Colonic mucosa (tissue), 4 donors: ENCODE measurements around the gene FADS3. TPM values are rescaled to one million over a fixed set of nuclear protein-coding genes. Genes with fewer than 3 reads are reported as not detected.

ENCODE experiments used
- DNase-seq: peaks from one replicate; pipeline ENCODE4 v3.0.0-alpha.2; 2020
- H3K27ac ChIP-seq: fragments of 200-600 bp; one replicate; pipeline ENCODE4 v1.8.0; 2021
- H3K27me3 ChIP-seq: fragments of 200-600 bp; one replicate; pipeline ENCODE4 v1.8.0; 2021
- H3K36me3 ChIP-seq: fragments of 200-600 bp; one replicate; pipeline ENCODE4 v1.8.0; 2021
- H3K4me1 ChIP-seq: fragments of 200-600 bp; one replicate; pipeline ENCODE4 v1.8.0; 2021; ENCODE audit warnings: mild to moderate bottlenecking
- H3K4me3 ChIP-seq: fragments of 200-600 bp; one replicate; pipeline ENCODE4 v1.8.0; 2021
- H3K9ac ChIP-seq, 2 donors: one replicate each; pipeline ENCODE4 v1.7.0; 2013; ENCODE audit warnings: control low read depth in 2 of 2, low read depth in 2 of 2, low read length in 2 of 2
- H3K9me3 ChIP-seq: fragments of 200-600 bp; one replicate; pipeline ENCODE4 v1.8.0; 2021
- intact Hi-C: fragments of 100-400 bp; cut with DNase I; formaldehyde crosslinking; loops from one replicate; pipeline ENCODE4 v1.14.1; 2022
- microRNA-seq: library from miRNA; unstranded; fragments of <30 nt; microRNA quantifications from one replicate; pipeline ENCODE4, GENCODE V29; 2019
- total RNA-seq, 2 donors: library from RNA; stranded (reverse); fragmentation: NEBNext Ultra II Directional in 1 of 2; extraction: Animal tissue kit (Norgen Biotek cat#: 25700) in 1 of 2; gene quantifications; one replicate each; pipeline ENCODE4 v1.2.1, GENCODE V29; 2021
- TF ChIP-seq, protein P1 (sequence below): fragments of 200-600 bp; IDR thresholded peaks from one replicate; pipeline ENCODE4 v1.8.0; 2022; ENCODE audit warnings: antibody characterized with exemption, mild to moderate bottlenecking
- donor health status: healthy.
- donor health status: DM: no; HTN: no; CAD: no.
- donor health status: DM: no; HTN: no; CAD: no.

The FADS3 gene
- total RNA-seq, 2 donors from 2014 or later, result 10.4 to 13.3 TPM

DNA sequence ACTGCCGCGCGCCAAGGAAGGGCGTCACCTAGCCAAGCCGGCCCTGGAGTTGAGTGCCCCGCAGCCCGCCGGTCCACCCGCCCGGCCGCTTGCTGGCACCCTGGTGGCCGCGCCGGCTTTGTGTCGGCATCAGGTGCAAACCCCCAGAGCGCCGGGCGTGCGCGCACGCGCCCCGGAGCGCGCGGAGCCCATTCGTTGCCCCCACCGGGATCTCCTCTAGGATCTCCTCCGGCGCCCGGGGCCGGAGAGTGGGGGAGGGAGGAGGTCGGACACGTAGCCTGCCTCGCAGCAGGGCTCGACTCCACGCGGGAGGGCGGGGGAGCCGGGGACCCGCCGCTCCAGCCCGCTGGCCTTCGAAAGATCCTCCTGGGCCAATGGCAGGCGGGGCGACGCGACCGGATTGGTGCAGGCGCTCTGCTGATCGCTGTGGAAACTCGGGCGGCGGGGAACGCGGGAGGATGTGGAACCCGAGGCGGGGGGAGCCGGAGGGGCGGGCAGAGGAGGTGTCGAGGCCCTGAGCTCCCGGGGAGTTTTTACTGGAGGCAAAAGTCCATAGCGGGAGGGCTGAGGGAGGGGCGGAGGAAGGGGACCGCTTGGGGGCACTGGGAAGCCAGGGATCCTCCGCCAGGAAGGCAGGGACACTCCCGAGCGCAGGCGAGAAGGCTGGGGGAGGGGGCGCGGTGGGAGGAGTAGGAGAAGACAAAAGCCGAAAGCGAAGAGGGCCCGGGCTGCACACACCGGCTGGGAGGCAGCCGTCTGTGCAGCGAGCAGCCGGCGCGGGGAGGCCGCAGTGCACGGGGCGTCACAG lies 63.6 kb downstream of the FADS3 start, which contains the start of gene FADS2:
FADS2 (plus strand) TSS at position 730 of the 808 bp plus-strand sequence. CDS start 91 bp downstream, outside the sequence.
- Histone ChIP-seq H3K36me3 (no peaks in the 10 kb centered on the region), H3K27ac (peak within 1 kb of the TSS; percentile 60), H3K9ac (peak within 1 kb of the TSS; percentile 46 to 67), H3K4me1 (no peaks in the 10 kb centered on the region), H3K27me3 (peaks cover 37% of the 10 kb centered on the region), H3K9me3 (no peaks in the 10 kb centered on the region), H3K4me3 (peak within 1 kb of the TSS; percentile 50)
- DNase-seq, result peak; percentile 78
- TF ChIP-seq, protein P1, sequence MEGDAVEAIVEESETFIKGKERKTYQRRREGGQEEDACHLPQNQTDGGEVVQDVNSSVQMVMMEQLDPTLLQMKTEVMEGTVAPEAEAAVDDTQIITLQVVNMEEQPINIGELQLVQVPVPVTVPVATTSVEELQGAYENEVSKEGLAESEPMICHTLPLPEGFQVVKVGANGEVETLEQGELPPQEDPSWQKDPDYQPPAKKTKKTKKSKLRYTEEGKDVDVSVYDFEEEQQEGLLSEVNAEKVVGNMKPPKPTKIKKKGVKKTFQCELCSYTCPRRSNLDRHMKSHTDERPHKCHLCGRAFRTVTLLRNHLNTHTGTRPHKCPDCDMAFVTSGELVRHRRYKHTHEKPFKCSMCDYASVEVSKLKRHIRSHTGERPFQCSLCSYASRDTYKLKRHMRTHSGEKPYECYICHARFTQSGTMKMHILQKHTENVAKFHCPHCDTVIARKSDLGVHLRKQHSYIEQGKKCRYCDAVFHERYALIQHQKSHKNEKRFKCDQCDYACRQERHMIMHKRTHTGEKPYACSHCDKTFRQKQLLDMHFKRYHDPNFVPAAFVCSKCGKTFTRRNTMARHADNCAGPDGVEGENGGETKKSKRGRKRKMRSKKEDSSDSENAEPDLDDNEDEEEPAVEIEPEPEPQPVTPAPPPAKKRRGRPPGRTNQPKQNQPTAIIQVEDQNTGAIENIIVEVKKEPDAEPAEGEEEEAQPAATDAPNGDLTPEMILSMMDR, result no peak
- intact Hi-C loops, result no loop called here

DNA sequence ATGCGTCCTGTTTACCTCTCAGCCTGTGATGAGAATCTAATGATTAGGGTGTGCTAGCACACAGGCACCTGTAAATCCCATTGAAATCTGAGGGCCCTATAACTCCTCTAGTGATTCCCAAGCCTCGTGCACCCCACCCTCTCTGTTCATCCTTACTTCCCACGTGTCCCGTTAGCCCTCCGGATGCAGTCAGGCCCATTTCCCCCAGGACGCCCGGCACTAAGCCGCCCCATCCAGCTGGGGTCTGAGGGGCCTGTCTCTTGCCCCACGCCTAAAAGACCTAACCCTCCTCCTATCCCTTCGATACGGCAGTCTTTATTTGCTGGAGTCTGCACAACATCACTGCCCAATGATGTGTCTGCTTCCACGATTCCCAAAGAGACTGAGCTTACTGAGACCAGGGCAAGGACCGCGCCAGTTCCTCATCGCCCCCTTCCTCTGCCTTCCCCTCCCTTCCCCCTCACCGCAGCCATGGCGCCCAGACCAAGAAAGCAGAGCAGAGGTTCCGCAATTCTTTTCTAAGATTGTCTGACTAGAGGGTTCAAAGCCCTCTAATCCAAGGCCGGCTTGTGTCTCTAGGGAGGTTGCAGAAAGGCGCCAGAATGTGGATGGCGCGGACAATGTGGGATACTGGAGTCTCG lies 64.3 kb downstream of the FADS3 start:
- H3K9ac ChIP-seq, result peak overlapping the region; percentile 34 to 35
- peak overlapping the region; percentile 60 for H3K27ac ChIP-seq
- H3K36me3 ChIP-seq, result no peaks in the 10 kb centered on the region
- intact Hi-C loops, result no loop called here
- TF ChIP-seq, protein P1, result no peak
- no peaks in the 10 kb centered on the region for H3K4me1 ChIP-seq
- peaks cover 37% of the 10 kb centered on the region for H3K27me3 ChIP-seq
- H3K9me3 ChIP-seq, result no peaks in the 10 kb centered on the region
- DNase-seq, result no peak
- peak overlapping the region; percentile 50 for H3K4me3 ChIP-seq

Small RNA genes lying within 50 kb of the gene (microRNA-seq; reads per million reads assigned to microRNA genes)
- gene MIR6746, result not detected

Other genes starting within 250 kb of the FADS3 start
- gene DAGLA, start 211.2 kb downstream of the FADS3 start, total RNA-seq, result 10 to 100 TPM in 1 of 2 donors, 1 to 10 TPM in 1; 7.5 to 12.2 TPM
- 10 to 100 TPM in 1 of 2 donors, 1 to 10 TPM in 1; 8.8 to 14.9 TPM for gene MYRF, start 138.9 kb downstream of the FADS3 start, total RNA-seq
- gene TMEM258, start 98.9 kb downstream of the FADS3 start, total RNA-seq, result 100 to 1,000 TPM; 119 to 149 TPM
- 10 to 100 TPM; 14.4 to 67.9 TPM for gene FEN1, start 98.6 kb downstream of the FADS3 start, total RNA-seq
- gene FADS1, start 74.5 kb downstream of the FADS3 start, total RNA-seq, result 10 to 100 TPM in 1 of 2 donors, 1 to 10 TPM in 1; 6.9 to 17.4 TPM
- 10 to 100 TPM; 13.9 to 38.6 TPM for gene FADS2, start 63.2 kb downstream of the FADS3 start, total RNA-seq
- gene RAB3IL1, start 26.0 kb upstream of the FADS3 start, total RNA-seq, result 1 to 10 TPM; 3.7 to 5.9 TPM
- under 1 TPM; 0.58 to 0.77 TPM for gene BEST1, start 58.8 kb upstream of the FADS3 start, total RNA-seq
- gene FTH1, start 76.1 kb upstream of the FADS3 start, total RNA-seq, result 1,000 to 10,000 TPM; 5,286 to 5,395 TPM
- 10 to 100 TPM; 35.1 to 93.4 TPM for gene INCENP, start 232.5 kb upstream of the FADS3 start, total RNA-seq